GM19438 (cell line): ENCODE results near the gene PLA2R1.

Experiments used
- ATAC-seq: cut with Tn5 transposase; IDR thresholded peaks from one replicate; pipeline ENCODE4 v1.9.1; 2021; ENCODE audit warnings: low read depth; ENCODE audit not compliant: unreplicated experiment

The PLA2R1 gene

DNA sequence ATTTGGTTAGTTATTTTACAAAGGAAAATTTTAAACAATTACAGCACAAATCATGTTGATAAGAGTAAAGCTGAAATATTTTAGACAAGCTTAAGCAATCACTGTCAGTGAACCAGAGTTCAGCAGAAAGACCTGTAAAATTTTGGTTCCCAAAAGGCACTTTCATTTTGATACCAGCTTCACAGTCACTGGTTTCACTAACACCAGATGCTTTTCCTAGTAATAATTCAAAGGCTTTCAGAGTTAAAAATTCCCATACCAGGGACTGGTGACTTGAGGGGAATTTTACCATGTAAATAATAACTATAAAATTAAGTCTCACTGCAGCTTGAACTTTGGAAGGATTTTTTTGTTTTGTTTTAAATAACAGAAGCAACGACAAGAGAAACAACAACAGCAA, 162.1 kb downstream of the PLA2R1 start:
- ATAC-seq, result no peak

GRCh38 chr2:159898441-159898840, 164.0 kb downstream of the PLA2R1 start:
- no peak for ATAC-seq

DNA sequence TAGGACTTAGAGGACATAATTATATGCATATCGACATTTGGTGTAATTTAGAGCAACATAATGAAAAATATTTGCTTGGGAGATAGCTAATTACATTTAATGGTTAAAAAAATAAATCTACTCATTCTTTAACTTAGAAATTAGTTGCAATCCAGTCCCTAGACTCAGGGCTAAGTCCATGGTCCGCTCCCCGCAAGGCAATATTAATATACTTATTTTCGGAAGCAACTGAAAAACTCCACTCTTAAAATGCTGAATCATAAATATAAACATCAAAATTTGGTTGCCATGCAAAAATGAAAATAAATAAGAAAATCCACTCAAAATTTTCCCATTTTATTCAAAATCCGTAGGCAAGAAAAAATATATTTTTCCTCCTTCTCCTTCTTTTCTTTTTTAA, 164.7 kb downstream of the PLA2R1 start:
- ATAC-seq, result no peak

GRCh38 chr2:159897081-159897480, 165.3 kb downstream of the PLA2R1 start:
- ATAC-seq, result no peak

- ATAC-seq, result peak; percentile 34
Measured at GRCh38 chr2:159895258-159896065, 167.0 kb downstream of the PLA2R1 start.

DNA sequence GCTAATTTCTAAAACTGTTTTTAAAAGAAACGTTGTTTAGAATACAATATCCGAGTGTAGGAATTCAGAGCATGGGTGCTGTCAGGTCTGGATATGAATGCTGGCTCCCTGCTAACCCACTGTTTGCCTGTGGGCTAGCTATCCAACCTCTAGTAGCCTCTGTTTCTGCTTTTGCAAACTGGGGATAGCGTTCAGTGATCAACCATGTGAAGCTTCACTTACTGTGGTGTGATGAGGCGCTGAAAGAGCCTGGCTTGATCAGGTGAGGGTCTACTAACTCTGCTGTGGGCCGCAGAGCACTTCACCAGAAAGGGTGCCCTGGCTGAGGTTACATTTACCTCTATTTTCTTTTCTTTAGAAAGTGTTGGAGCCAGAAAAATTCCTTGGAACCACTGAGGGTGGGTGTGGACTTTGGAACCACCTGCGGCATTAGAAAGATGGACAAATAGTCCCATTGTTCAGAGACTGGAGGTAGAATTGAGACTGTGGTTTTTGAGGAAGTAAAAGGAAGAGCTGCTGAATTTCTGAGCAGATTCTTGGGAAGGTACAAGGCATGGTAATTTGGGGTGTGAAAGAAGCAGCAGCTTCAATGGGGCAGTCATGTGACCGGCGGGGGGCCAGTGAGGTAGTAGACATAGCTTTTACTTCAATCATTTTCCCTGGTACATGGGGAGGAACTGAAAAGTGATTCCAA, 168.1 kb downstream of the PLA2R1 start:
- ATAC-seq, result no peak

DNA sequence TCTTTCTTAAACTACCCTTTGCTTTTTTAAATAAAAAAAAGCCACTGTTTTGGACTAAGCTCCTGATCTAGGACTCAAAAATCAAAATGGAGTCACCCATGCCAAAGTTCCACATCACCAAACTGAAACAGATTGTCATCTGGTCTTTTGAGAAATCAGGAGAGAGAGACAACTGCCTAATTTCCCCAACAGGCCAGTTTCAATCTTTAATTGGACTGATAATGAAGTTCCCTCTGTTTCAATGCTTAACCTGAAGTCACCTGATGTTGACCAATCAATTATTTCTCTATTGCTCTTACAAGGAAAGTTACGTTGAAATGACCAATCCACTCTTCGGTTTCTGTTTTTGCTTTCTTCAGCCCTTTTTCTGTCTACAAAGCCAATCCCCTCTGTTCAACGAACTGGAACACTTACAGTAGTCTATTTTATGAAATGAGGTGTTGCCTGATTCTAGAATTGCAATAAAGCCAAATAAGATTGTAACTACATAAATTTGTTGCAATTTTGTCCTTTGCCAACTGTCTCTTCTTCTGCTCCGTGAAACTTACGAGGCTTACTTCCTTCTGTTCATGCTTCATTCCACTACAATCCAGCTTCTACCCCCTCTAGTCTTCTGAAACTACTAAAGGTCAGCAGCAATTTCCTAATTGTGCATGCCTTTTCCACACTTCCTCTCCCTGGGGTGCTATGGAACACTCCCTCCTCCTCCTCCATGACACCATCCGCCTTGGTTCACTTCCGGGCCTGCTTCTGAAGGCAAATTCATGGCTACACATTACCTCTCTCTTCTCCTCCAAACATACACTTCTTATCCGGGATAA, 169.2 kb downstream of the PLA2R1 start:
- ATAC-seq, result no peak

GRCh38 chr2:159891917-159892730, 170.3 kb downstream of the PLA2R1 start:
- ATAC-seq, result no peak

- no peak for ATAC-seq
Measured at GRCh38 chr2:159891267-159891588, 171.2 kb downstream of the PLA2R1 start.

DNA sequence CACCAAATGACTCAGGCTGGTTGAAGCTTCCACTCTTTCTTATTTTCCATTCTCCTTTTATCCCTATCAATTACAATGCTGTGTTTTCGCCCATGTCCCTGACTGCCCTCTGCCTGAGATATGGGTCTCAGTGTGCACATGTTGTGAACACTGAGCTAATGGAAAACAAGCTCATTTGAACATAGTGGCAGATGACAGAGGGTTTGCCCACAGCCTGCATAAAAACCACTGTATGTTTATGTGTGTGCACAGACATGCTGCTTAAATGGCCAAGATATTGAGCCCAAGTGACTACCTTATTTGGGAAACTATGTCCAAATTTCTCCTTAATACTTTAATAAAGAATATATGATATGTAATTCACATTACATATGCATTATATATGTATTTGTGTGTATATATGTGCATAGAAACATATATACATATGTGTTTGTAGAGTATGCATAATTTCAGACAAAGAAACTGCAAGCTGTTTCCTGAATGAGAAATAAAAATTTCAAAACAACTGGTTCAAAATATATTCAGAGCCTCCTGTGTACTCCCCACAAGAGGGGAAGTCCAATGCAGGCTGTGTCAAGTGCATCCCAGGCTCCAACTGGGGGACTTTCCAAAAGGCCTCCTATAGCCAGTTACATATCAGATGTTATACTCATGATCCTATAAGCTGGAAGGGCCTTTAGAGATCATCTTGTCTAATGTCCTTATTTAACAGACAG, 171.7 kb downstream of the PLA2R1 start:
- no peak for ATAC-seq

GRCh38 chr2:159882130-159882745, 180.2 kb downstream of the PLA2R1 start:
- no peak for ATAC-seq
